HG03066 (cell line): ENCODE measurements around the gene ALDH1A1.
"Not testable (repeated sequence)": the region's sequence is repeated elsewhere in the genome, so short reads cannot be mapped to it uniquely, and the experiment has no call there.

Experiments used
- ATAC-seq: cut with Tn5 transposase; IDR thresholded peaks from one replicate; pipeline ENCODE4 v1.9.1; 2021; ENCODE audit warnings: low read depth; ENCODE audit not compliant: unreplicated experiment

Gene ALDH1A1

DNA sequence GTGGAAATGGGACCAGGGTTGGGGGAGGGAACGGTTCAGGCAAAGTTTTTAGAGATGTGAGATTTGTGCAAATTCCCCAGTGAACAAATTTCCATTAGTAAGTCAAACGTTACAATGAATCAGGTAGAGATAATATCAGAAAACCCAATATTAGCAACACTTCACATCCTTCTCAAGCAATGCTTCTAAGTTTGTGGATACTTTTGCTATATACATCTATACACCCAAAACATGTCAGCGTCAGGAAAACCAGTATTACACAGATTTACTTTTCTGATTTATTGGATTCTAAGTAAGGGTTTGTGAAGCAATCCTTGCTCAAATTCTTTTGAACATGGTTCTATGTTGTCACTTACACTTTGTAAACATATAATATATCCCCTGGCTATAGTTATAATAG lies 6.5 kb downstream of the ALDH1A1 start:
- no peak for ATAC-seq

DNA sequence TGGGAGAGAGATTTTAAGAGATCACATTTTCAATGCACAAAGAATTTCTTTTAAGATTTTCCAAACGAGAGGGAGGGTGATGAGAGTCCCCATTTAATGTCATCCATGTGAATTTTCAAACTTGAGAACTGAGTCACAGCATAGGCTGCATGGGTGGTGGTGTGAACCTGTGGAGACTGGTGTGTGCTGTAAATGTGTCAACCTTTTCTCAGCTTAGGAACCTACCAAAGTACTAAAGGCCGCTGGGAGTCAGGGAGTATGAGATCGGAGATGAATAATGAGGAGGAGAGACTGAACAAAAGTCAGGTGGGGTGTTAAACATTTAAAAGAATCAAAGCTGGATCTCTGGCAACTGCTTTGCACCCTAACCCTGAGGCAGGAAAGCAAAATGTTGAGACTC lies 7.5 kb downstream of the ALDH1A1 start:
- no peak for ATAC-seq

DNA sequence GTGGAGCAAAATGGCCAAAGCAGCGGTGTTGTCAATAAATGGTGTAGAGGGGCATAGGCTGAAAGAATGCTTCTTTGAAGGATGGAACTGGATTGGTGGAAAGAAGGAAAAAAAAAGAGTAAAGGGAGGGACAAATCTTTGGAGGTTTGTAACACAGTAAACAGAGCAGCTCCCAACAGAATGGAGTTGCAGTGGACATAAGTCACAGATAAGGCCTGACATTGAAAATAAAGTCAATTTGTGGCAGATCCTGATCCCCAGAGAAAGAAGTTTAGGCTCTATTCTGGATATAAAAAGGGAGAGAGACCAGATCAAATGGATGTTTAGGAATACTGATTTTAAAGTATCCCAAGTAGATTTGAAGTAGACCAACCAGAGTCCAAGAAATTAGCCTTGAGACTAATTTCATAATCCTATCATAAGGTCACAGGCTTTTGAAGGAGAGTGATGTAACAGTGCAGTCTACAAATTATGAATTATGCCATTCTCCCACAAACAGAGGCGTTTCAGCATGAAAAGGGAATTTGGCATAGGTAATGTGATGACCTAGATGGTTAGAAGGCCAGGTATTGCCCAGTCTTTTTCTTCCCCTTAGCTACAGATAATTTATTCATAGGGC lies 8.9 kb downstream of the ALDH1A1 start:
- no peak for ATAC-seq

DNA sequence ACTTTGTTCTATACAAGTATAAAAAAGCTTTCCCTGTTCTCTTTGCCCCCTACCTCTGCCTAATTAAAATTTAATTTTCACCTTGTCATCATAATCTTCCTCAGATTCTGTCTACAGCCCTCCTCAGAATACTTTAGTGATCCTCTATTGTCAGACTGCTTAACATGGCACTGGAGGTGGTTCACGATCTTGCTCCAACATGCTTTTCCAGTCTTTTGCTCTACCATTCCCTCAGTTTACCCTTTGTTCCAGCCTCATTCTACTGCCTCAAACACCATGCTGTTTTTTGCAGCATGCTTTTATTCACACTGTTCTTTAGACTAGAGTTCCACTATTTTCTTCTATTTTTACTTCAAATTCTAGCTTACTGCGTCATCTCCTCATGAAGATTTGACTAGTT lies 10.4 kb downstream of the ALDH1A1 start:
- ATAC-seq, result no peak

DNA sequence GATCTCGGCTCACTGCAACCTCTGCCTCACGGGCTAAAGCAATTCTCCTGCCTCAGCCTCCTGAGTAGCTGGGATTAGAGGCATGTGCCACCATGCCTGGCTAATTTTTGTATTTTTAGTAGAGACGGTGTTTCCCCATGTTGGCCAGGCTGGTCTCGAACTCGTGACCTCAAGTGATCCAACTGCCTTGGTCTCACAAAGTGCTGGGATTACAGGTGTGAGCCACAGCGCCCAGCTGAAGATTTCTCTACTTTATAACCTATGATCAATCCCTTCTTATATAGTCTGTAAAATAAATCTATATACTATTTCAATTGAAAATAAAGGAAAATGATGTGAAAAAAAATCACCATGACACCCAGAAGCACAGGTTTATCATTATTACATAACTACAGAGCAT lies 13.3 kb downstream of the ALDH1A1 start:
- not testable (repeated sequence) for ATAC-seq

DNA sequence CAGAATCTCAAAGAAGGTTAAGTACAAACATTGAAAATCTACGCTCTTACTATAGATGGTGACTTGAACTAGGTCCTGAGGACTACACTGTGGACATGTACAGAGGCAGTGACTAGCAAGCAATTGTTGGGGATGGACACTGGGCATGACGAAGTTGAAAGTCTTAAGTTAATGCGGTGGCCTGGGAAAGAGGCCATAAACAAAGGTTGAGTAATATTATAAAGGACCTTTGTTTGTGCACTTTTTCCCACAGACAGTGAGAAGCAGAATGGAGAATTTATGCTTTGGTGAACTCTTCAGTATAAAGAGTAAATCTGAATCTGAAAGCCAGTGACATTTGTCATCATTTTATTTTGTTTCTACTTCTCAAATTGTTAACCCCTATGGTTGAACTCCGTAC lies 15.3 kb downstream of the ALDH1A1 start:
- no peak for ATAC-seq

DNA sequence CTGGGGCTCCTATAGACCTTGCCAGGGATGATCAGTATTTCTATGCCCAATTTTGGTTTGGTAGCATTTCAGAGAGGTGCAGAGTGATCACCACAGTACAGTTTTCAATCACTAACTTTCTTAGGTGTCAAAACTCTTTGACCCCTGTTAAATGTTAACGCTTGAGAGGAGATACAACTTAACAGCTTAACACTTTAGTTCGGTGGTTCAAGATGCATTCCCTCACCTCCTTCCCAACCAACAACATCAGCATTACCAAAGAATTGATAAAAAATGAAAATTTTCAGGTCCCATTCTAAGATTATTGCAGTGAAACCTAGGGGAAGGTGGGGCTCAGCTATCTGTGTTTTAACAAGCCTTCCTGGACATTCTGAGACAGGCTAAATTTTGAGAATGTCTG lies 16.2 kb downstream of the ALDH1A1 start:
- no peak for ATAC-seq

DNA sequence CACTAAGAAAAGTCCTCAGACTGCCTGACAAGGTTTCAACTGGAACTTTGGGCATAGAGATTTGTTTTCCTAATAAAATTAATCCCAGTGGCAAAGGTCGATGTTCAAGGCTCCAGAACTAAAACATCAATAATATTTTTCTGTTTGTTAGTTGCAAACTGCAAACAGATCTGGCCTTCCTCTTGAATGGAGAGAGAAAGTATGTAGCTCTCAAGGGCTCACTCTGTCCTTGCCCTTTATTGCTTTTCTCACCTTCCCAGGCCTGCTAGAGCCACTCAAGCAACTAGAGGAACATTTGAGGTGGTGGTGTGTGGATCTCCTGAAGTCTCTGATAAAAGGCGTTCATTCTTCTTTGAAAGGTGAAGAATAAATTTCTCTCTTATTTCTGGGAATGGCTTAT lies 16.6 kb downstream of the ALDH1A1 start:
- ATAC-seq, result no peak

DNA sequence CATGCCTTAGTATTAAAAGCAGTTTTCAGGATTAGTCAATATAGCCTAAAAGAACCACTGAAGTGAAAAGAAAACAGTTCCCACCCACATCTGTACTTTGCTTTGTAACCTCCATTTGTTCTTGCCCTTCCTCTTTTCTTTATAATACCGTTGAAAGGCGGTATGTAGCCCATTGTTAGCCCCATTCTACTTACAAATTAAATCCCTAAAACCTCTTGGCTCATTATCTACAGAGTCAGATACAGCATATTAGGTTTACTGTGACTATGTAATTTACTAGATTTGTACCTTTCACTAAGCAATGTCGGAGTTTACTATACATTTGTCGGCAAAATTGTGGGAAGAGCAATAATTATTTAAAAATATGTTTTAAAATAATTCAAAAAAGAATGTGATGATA lies 17.3 kb downstream of the ALDH1A1 start:
- ATAC-seq, result no peak

DNA sequence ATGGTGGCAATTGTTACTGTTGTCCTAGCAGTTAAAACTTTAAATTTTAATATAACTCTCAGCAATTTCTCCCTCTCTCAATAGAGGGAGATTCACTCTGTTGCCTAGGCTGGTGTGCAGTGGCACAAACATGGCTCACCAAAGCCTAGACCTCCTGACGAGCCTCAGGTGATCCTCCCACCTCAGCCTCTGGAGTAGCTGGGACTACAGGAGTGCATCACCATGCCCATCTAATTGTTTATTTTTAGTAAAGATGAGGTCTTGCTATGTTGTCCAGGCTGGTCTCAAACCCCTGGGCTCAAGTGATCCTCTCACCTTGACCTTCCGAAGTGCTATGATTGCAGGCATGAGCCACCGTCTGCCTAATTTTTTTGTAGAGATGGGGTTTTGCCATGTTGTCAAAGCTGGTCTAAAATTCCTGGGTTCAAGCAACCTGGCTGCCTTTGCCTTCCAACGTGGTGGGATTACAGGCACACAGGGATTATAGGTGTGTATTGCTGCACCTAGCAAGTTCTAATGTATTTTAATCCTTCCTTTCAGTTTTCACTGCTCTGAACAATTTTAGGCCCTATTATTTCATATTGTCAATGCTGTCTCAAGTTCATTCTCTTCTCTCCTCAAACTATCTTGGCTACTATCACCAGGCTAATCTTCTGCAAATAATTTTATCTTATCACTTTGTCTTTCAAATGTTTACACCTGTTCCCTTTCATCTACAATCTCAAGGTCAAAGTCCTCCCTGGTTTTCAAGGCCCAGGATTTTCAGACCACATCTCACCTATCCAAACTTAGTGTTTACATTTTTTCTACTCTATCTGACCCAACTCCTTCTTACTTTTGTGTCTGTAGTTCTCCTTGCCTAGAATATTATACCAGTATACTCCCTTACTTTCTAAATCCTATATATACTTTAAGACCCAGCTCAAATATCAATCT lies 18.9 kb downstream of the ALDH1A1 start:
- ATAC-seq, result no peak

DNA sequence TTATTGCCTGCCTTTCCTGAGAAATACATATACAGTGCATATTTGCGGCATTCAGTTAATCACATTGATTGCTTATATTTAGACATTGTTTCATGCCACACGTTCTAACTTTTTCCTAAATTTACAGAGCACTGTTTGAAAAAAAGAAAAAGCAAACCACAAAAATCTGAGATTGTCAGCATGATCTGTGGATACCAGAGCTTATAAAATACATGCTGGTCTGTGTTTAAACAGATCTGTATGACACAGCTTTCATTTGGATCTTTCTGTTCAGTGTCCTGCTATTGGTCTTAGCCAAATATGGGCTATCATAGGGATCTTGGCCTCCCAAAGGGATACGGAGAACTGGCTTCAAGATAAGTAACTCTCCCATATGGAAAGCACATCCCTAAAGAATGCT lies 20.2 kb downstream of the ALDH1A1 start:
- no peak for ATAC-seq

DNA sequence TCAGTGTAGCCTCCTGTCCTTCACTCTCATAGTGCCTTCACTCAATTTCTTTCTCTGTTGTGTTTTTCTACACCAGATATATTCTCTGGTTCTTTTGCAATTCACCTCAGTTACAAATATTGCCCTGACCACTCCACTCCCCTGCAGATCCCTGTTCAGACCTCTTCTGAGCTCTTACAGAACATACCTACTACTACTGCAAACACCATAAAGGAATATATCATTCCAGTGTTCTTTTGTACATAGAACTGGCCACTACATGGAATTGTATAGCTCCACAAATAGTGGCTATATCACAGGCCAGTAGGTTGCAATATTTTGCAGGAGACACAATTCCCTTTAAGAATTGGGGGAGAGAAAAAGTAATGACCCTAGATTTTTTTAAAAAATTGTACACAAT lies 21.0 kb downstream of the ALDH1A1 start:
- ATAC-seq, result no peak

DNA sequence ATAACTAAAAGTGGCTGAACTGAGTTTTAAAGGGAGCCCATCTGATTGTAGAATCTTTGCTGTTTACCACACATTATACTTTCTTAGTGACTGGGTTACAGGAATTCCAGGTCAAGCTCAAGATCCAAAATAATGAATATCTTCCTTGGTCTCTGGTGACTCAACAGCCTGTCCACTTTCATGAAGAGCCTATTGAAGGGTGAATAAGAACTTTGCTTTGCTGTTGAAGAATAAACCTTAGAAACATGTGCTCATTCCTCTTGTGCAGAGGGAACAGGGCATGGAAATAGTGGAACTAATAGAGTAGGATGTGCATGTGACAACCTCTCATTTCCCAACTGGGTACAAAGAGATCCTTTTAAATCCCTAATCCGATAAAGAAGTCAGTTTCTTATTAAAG lies 21.4 kb downstream of the ALDH1A1 start:
- ATAC-seq, result no peak

DNA sequence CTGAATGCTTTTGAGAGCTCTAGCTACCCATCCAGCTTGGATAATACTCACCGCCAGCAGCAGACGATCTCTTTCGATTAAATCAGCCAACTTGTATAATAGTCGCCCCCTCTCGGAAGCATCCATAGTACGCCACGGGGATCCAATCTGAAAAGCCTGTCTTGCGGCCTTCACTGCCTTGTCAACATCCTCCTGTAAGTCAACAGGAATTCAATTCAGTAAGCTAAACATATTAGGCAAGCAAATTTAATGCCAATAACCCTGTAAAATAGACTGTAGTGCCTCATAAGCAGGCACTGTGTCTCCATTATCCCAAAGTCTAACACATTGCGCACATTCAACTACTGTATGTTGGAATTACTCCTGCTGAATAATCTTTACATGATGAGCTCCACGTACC lies 22.0 kb downstream of the ALDH1A1 start:
- ATAC-seq, result no peak

DNA sequence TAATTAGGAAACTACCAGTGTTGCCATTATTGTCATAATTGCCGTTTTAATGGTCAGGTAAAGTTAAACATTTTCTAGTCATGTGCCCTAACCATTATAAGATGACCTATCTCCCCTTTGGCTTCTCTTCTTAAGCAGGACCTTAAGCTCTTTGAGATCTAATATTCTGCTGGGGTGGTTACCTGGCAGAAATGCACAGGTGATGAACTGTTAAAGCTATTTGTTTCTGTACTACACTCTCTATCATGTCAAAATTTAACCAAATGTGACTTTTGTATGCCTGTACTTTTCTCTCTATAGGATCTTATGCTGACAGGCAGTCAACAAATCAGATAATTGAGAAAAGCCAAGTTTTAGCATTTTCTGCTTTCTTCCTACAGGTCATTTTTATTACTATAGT lies 23.3 kb downstream of the ALDH1A1 start:
- no peak for ATAC-seq

DNA sequence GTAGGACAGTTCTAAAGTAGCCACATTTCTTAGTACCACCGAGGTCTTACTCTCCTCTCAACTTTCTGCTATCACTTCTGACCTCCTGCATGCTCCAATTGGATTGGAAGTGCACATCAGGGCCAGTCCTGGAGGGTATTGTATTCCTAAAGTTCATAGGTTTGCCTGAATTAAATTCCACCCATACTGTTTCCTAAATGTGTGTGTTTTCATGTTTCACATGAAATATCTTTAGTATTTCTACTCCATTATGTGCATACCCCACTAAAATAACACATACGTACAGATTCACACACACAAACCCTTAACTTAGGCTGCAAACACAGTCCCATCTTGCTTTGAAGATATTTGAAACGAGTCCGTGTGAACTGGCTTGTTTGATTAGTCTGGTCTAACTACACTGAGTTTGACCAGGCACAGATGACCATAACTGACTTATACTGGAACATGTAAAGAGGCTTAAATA lies 24.8 kb downstream of the ALDH1A1 start:
- ATAC-seq, result no peak

DNA sequence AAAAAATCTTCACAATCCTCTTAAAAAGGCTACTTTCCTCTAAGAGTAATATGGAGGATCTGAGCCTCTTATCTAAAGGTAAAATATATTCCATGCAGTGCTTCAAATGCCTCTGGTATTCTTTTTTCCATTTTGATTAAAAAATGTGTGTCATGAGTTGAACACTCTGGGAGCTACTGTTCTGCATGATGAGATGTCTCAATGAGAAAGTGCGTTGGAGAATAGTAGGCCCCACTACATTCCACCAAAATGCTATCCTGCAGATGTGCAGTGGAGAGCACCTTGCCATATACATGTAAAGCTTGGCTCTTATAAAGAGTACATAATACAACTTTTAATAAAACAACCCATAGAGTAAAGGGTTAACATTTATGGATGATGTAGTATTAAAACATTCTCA lies 26.3 kb downstream of the ALDH1A1 start:
- ATAC-seq, result no peak

DNA sequence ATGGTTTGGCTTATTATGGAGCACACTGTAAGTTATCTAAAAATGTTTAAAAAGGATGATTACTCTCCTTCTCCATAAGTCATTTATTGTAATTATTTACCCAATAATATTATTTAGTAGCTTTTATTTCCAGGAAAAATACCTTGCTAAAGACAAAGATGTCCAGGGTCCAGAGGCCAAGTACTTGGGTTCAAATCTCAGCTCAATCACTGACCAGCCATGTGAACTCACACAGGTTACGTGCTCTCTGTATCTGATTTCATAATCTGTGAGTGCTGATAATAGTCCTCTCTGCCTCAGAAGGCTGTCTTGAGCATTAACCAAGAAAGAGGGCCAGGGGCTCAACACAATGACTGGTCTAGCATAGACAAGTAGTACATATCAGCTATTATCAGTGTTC lies 27.0 kb downstream of the ALDH1A1 start:
- ATAC-seq, result no peak

DNA sequence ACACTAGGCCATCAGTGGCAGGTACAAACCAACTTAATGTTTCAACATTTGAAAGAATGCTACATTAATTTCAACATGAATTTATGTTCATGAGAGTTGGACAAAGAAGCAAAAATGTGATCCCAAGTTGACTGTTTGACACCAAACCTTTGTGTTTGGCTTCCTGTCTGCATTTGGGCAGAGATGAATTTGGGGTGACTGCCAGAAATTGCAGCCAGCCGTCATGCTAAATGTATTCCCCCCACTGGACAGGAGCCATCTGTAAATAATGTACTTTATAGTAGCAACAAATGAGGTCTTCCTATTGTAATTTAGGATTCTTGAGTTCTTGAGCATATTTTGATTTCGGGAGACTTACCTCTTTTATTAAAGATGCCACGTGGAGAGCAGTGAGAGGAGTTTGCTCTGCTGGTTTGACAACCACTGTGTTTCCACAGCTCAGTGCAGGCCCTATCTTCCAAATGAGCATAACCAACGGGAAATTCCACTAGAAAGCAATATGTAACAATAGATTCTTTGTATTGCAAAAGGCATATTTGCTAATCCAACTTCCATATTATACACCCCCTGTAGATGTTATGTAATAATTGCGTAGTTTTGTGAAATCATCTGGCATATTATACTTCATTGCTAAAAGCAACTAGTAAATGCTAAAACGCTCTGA lies 27.6 kb downstream of the ALDH1A1 start:
- no peak for ATAC-seq

DNA sequence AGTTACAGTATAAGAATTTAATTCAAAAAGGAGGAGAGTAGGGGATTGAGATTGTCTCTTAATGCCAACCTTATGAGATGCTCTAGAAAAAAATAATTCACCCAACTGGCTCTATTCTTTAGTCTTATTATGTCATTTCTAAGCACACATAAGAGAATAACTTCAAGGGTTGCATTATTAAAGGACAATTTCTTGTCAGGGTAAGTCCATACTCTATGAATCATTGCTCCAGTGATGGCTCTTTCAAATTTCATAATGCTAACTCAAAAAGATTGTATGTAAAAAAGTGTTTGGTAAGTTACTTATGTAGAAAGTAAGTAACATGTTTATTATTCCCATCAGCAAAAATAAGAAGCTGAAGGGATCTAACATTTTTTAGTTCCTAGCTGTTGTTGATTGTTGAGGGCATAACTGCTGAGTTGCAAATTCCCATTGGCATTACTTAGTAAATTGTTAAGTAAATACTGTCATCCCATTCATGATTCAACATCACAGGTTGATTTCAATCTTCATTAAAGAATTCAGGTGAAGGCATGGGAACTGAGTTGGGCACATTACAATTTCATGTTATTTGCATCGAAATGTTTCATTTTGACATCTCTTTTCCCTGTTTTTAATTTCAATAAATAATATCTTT lies 28.6 kb downstream of the ALDH1A1 start:
- ATAC-seq, result no peak

DNA sequence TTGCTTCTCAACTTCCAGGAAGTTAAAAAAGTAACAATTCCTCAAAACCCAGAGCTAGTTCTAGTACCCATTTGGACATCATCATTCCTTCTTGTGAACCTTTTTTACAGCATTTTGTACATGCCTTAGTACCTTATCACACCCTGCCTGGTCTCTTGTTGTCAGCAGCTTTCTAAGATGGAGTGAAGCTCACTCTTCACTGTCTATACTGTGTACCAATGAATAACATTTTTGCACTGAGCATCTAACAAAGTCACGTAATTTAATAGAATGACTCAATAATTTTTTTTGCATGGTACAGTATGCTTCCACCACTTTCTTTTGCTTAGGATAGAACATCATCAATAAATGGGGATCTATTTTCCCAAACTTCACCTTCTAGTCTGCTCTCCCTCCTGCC lies 29.8 kb downstream of the ALDH1A1 start:
- ATAC-seq, result no peak
